Measurements from ENCODE around the gene TMEM178B. TPM values are rescaled to one million over a fixed set of nuclear protein-coding genes. Genes with fewer than 3 reads are reported as not detected.

TMEM178B gene
- total RNA-seq, 1 donor from 2014 or later: 19.7 TPM

DNA sequence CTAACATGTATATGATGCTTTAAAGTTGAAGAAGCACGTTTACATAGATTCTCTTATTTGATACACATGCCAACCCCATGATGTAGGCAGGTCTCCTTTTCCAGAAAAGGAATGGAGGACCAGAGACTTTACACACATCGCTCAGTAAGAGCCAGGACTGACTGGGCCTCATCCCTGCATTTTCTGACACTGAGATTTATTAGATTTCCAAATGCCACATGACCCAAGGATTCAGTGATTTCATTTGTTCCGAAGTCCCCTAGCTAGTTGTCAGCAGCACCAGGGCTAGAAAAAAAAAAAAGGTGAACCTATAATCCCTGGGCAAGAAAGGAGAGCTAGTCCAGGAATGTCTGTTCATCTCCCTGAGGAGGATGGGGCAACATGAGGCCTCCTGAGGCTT, 334.0 kb downstream of the TMEM178B start:
- Mint-ChIP-seq H3K27ac (ENCODE audit: unreplicated experiment) (no peak overlapping the region), H3K4me3 (no peak overlapping the region), H3K36me3 (ENCODE audit: low read depth) (no peaks in the 10 kb centered on the region), H3K4me1 (peaks cover 47% of the 10 kb centered on the region), H3K9me3 (no peaks in the 10 kb centered on the region), H3K27me3 (ENCODE audit: low read depth) (no peaks in the 10 kb centered on the region)
- TF ChIP-seq, protein P1, sequence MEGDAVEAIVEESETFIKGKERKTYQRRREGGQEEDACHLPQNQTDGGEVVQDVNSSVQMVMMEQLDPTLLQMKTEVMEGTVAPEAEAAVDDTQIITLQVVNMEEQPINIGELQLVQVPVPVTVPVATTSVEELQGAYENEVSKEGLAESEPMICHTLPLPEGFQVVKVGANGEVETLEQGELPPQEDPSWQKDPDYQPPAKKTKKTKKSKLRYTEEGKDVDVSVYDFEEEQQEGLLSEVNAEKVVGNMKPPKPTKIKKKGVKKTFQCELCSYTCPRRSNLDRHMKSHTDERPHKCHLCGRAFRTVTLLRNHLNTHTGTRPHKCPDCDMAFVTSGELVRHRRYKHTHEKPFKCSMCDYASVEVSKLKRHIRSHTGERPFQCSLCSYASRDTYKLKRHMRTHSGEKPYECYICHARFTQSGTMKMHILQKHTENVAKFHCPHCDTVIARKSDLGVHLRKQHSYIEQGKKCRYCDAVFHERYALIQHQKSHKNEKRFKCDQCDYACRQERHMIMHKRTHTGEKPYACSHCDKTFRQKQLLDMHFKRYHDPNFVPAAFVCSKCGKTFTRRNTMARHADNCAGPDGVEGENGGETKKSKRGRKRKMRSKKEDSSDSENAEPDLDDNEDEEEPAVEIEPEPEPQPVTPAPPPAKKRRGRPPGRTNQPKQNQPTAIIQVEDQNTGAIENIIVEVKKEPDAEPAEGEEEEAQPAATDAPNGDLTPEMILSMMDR (conservative IDR thresholded peaks at IDR 0.05): no peak
- DNase-seq (ENCODE audit: low read depth, low spot score): no peak

DNA sequence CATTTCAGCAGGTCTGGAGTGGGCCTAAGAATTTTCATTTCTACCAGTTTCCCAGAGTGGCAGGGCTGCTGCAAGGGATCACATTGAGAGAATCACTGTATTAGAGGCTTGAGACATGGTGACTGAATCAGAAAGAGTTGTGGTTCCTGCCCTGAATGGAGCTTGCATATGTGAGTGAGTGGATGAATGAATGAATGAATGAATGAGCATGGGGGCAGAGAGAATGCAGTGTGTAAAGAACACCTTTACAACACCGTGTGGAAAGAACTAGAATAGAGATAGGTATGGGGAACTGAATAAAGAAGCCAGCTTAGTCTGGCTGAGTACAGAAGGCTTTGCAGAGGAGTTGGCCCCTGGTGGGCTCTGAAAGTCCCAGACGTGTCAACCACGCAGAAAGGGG, 334.6 kb downstream of the TMEM178B start:
- TF ChIP-seq, protein P1 (conservative IDR thresholded peaks at IDR 0.05): no peak
- Mint-ChIP-seq H3K4me3 (no peak overlapping the region), H3K9me3 (no peaks in the 10 kb centered on the region), H3K27ac (ENCODE audit: unreplicated experiment) (no peak overlapping the region), H3K36me3 (ENCODE audit: low read depth) (no peaks in the 10 kb centered on the region), H3K4me1 (peaks cover 48% of the 10 kb centered on the region), H3K27me3 (ENCODE audit: low read depth) (no peaks in the 10 kb centered on the region)
- no peak for DNase-seq (ENCODE audit: low read depth, low spot score)

DNA sequence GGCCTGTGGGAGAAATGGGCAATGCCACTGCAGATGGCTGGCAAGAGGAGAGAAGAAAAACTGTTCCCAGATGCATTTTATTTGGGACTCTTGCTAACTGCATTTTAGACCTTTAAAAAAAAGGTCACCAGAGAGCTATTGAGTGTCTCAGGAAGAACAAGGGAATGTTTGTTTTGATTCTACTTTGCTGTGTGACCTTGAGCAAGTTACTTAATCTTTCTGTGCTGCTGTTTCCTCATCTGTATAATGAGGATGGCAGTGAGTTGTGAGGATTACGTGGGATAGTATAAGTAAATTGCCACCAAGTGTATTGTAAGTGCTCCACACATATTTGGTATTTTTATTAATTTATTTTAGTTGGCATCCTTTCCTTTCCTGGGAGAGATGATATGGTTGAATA, 335.4 kb downstream of the TMEM178B start:
- Mint-ChIP-seq H3K27me3 (ENCODE audit: low read depth) (no peaks in the 10 kb centered on the region), H3K36me3 (ENCODE audit: low read depth) (no peaks in the 10 kb centered on the region), H3K9me3 (no peaks in the 10 kb centered on the region), H3K27ac (ENCODE audit: unreplicated experiment) (no peak overlapping the region), H3K4me3 (no peak overlapping the region), H3K4me1 (peaks cover 48% of the 10 kb centered on the region)
- no peak for DNase-seq (ENCODE audit: low read depth, low spot score)
- TF ChIP-seq, protein P1 (conservative IDR thresholded peaks at IDR 0.05): no peak

DNA sequence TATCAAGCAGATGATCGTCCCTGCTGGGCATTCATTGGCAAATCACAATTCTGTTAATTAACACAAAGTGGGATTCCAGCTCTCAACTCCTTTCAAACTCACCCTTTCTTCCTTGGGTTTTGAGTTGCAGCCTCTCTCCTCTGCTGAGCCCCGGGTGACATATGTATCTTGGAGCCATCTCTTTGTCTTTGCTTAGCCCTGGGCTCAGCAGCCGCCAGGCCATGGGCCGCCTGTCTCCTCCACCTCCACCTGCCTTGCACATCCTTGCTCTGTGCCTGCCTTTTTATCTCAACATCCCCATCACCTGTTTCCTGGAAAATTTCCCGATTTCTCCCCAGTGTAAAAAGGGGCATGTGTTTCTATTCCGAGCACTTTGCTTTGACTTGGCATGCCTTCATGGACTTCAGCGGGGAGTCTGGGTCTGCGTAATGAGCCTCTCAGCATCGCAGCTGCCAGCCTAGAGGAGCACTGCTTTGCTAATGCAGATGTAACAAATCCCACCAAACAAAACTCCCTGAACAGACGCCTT, 336.0 kb downstream of the TMEM178B start:
- Mint-ChIP-seq H3K27me3 (ENCODE audit: low read depth) (no peaks in the 10 kb centered on the region), H3K36me3 (ENCODE audit: low read depth) (no peaks in the 10 kb centered on the region), H3K27ac (ENCODE audit: unreplicated experiment) (no peak overlapping the region), H3K4me1 (peaks cover 48% of the 10 kb centered on the region), H3K4me3 (no peak overlapping the region), H3K9me3 (no peaks in the 10 kb centered on the region)
- TF ChIP-seq, protein P1 (conservative IDR thresholded peaks at IDR 0.05): no peak
- DNase-seq (ENCODE audit: low read depth, low spot score): no peak

DNA sequence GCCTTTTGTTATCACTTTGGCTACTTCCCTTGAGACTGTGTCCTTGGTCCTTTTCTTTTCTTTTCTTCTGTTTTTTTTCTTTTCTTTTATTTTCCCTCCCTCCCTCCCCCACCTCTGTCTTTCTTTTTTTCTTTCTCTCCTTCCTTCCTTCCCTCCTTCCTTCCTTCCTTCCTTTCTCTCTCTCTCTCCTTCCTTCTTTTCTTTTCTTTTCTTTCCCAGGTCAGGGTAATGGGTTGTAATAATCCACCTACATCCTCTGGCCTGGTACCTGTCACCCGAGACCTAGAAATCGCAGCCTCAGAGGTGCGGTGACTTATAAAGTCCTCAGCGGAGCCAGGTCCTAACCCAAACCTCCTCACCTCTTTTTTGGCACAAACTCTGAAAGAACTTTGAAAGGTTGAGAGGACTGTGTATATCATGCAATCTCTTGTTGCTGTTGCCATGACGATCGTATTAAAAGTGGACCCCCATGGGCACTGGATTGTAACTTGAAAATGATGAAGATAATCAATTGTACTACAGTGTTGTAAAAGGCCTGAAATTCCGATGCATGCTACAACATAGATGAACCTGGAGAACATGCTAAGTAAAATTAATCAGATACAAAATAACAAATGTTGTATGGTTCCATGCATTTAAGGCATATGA, 336.6 kb downstream of the TMEM178B start:
- no peak overlapping the region for H3K27ac Mint-ChIP-seq (ENCODE audit: unreplicated experiment)
- no peak overlapping the region for H3K4me3 Mint-ChIP-seq
- H3K27me3 Mint-ChIP-seq (ENCODE audit: low read depth): no peaks in the 10 kb centered on the region

More for the DNA sequence above, 336.6 kb downstream of the TMEM178B start:
- Mint-ChIP-seq H3K4me1 (peaks cover 48% of the 10 kb centered on the region), H3K9me3 (no peaks in the 10 kb centered on the region), H3K36me3 (ENCODE audit: low read depth) (no peaks in the 10 kb centered on the region)
- TF ChIP-seq, protein P1 (conservative IDR thresholded peaks at IDR 0.05): no peak
- no peak for DNase-seq (ENCODE audit: low read depth, low spot score)
